Endodermal cell (in vitro differentiated cells): ENCODE measurements around the gene NBPF4. TPM values are rescaled to one million over a fixed set of nuclear protein-coding genes. Genes with fewer than 3 reads are reported as not detected.
A peak's percentile ranks its signal among the peaks of the same experiment; 100 is the strongest.

ENCODE experiments used
- DNase-seq: peaks from one replicate; pipeline ENCODE4 v3.0.0-alpha.2; 2017
- H3K27ac ChIP-seq: 2 replicates; pipeline ENCODE4 v1.5.1; 2013; ENCODE audit warnings: mild to moderate bottlenecking, low read depth, low read length, moderate library complexity
- H3K27me3 ChIP-seq: 2 replicates; pipeline ENCODE4 v1.6.1; 2013; ENCODE audit warnings: mild to moderate bottlenecking, low read length, moderate library complexity; ENCODE audit not compliant: insufficient read depth, control insufficient read depth, poor library complexity, severe bottlenecking
- H3K36me3 ChIP-seq: 2 replicates; pipeline ENCODE4 v1.7.0; 2013; ENCODE audit warnings: mild to moderate bottlenecking, low read length, moderate library complexity; ENCODE audit not compliant: control insufficient read depth, insufficient read depth
- H3K4me1 ChIP-seq: one replicate; pipeline ENCODE4 v1.7.0; 2013; ENCODE audit warnings: low read length; ENCODE audit not compliant: control insufficient read depth, insufficient read depth
- H3K4me3 ChIP-seq: 2 replicates; pipeline ENCODE4 v1.5.1; 2013; ENCODE audit warnings: mild to moderate bottlenecking, low read length, moderate library complexity
- H3K9ac ChIP-seq: 2 replicates; pipeline ENCODE4 v1.6.1; 2013; ENCODE audit warnings: mild to moderate bottlenecking, low read length, moderate library complexity; ENCODE audit not compliant: poor library complexity, severe bottlenecking; ENCODE audit errors: extremely low read depth
- H3K9me3 ChIP-seq: 2 replicates; pipeline ENCODE4 v1.6.1; 2013; ENCODE audit warnings: mild to moderate bottlenecking, low read length, moderate library complexity; ENCODE audit not compliant: control insufficient read depth
- H3K27ac Mint-ChIP-seq: 2 replicates; pipeline ENCODE4 v1.8.0; 2020; ENCODE audit warnings: mixed read lengths
- H3K27me3 Mint-ChIP-seq: 2 replicates; pipeline ENCODE4 v1.8.0; 2021; ENCODE audit warnings: mild to moderate bottlenecking, mixed read lengths; ENCODE audit not compliant: insufficient read depth
- H3K36me3 Mint-ChIP-seq: 2 replicates; pipeline ENCODE4 v1.8.0; 2020; ENCODE audit warnings: low read depth, mixed read lengths
- H3K4me1 Mint-ChIP-seq: 2 replicates; pipeline ENCODE4 v1.8.0; 2020; ENCODE audit warnings: mixed read lengths
- H3K4me3 Mint-ChIP-seq: 2 replicates; pipeline ENCODE4 v1.8.0; 2020; ENCODE audit warnings: mild to moderate bottlenecking, moderate library complexity, mixed read lengths
- H3K9me3 Mint-ChIP-seq: 2 replicates; pipeline ENCODE4 v1.8.0; 2020; ENCODE audit warnings: mild to moderate bottlenecking, mixed read lengths
- CTCF ChIP-seq: fragments of 200-600 bp; sonication (generic); conservative IDR thresholded peaks from 2 replicates; pipeline ENCODE4 v1.5.0; 2021; ENCODE audit warnings: antibody characterized with exemption, mild to moderate bottlenecking
- WGBS, 2 experiments: methylation state at CpG; one replicate each; pipeline versions ENCODE4 v1.1.5 to v1.1.7; 2013; ENCODE audit warnings: missing lambda C conversion rate in 2 of 2, mixed read lengths in 1 of 2; ENCODE audit not compliant: insufficient coverage in 1 of 2, insufficient read length in 1 of 2; 5-methylcytosine and 5-hydroxymethylcytosine counted together
- total RNA-seq, 2 donors: library from RNA; stranded (reverse); fragmentation: NEBNext Ultra II Directional in 1 of 2; extraction: Animal tissue kit (Norgen Biotek cat#: 25700) in 1 of 2; gene quantifications; 2 replicates in 1 of 2; 3 replicates in 1 of 2; pipeline ENCODE4 v1.2.1, GENCODE V29; 2021

Gene NBPF4
- total RNA-seq, 2 donors from 2014 or later, result not detected

- peaks cover 12% of the 10 kb centered on the region for H3K9me3 Mint-ChIP-seq
- 8 to 17% methylated on average over 6 to 10 of the region's 10 CpGs for WGBS, 2 experiments
- Histone ChIP-seq H3K27me3 (no peaks in the 10 kb centered on the region), H3K27ac (peak overlapping the region; percentile 12), H3K9ac (peak overlapping the region; percentile 98), H3K4me1 (no peaks in the 10 kb centered on the region), H3K9me3 (peaks cover 12% of the 10 kb centered on the region), H3K36me3 (peaks cover 30% of the 10 kb centered on the region), H3K4me3 (peak overlapping the region; percentile 91)
- H3K27me3 Mint-ChIP-seq, result peaks cover 11% of the 10 kb centered on the region
- DNase-seq, result peak; percentile 57
- no peak overlapping the region for H3K27ac Mint-ChIP-seq
- peak; percentile 20 for TF ChIP-seq CTCF
- peaks cover 21% of the 10 kb centered on the region for H3K4me1 Mint-ChIP-seq
- peak overlapping the region; percentile 90 for H3K4me3 Mint-ChIP-seq
- peaks cover 28% of the 10 kb centered on the region for H3K36me3 Mint-ChIP-seq
Observed at GRCh38 chr1:108200687-108201051, 43.2 kb downstream of the NBPF4 start.

GRCh38 chr1:108199781-108200686 is 43.8 kb downstream of the NBPF4 start, which contains the start of gene SLC25A24:
SLC25A24 (minus strand) TSS chr1:108200343; CDS start chr1:108200138, 205 bp downstream.
- peaks cover 21% of the 10 kb centered on the region for H3K4me1 Mint-ChIP-seq
- Histone ChIP-seq H3K9ac (peak within 1 kb of the TSS; percentile 98), H3K9me3 (peaks cover 18% of the 10 kb centered on the region), H3K27ac (peak within 1 kb of the TSS; percentile 78), H3K36me3 (peaks cover 36% of the 10 kb centered on the region), H3K4me3 (peak within 1 kb of the TSS; percentile 91), H3K4me1 (no peaks in the 10 kb centered on the region), H3K27me3 (no peaks in the 10 kb centered on the region)
- peaks cover 11% of the 10 kb centered on the region for H3K27me3 Mint-ChIP-seq
- no peak for TF ChIP-seq CTCF
- H3K9me3 Mint-ChIP-seq, result peaks cover 12% of the 10 kb centered on the region
- H3K36me3 Mint-ChIP-seq, result peaks cover 35% of the 10 kb centered on the region
- H3K4me3 Mint-ChIP-seq, result peak within 1 kb of the TSS; percentile 90
- DNase-seq, result peak; percentile 91
- peak within 1 kb of the TSS; percentile 91 for H3K27ac Mint-ChIP-seq
- WGBS, 2 experiments, result 0% methylated on average over 14 to 97 of the region's 97 CpGs

- Histone ChIP-seq H3K4me1 (no peaks in the 10 kb centered on the region), H3K27me3 (no peaks in the 10 kb centered on the region), H3K36me3 (peaks cover 44% of the 10 kb centered on the region), H3K4me3 (peak overlapping the region; percentile 91), H3K9ac (peak overlapping the region; percentile 98), H3K9me3 (peaks cover 26% of the 10 kb centered on the region), H3K27ac (peak overlapping the region; percentile 78)
- 4% methylated on average over 9 of the region's 9 CpGs for WGBS, 2 experiments
- H3K4me3 Mint-ChIP-seq, result peak overlapping the region; percentile 90
- peaks cover 41% of the 10 kb centered on the region for H3K36me3 Mint-ChIP-seq
- H3K4me1 Mint-ChIP-seq, result peaks cover 21% of the 10 kb centered on the region
- peak; percentile 62 for DNase-seq
- peaks cover 5% of the 10 kb centered on the region for H3K9me3 Mint-ChIP-seq
- peaks cover 8% of the 10 kb centered on the region for H3K27me3 Mint-ChIP-seq
- no peak for TF ChIP-seq CTCF
- H3K27ac Mint-ChIP-seq, result peak overlapping the region; percentile 91
Observed at GRCh38 chr1:108199201-108199691, 44.6 kb downstream of the NBPF4 start.
